ENCODE data around the gene ALK.

- no peak for TF ChIP-seq CTCF (conservative IDR thresholded peaks at IDR 0.05)
- no peak for TF ChIP-seq ZFX (IDR thresholded peaks at IDR 0.05)
These were observed 426.3 kb downstream of the ALK start for GRCh38 chr2:29495068-29495467.
